GM19328 (cell line): ENCODE measurements around the gene USP25.

Source experiments
- ATAC-seq: cut with Tn5 transposase; IDR thresholded peaks from one replicate; pipeline ENCODE4 v1.9.1; 2021; ENCODE audit warnings: mild to moderate bottlenecking, moderate library complexity; ENCODE audit not compliant: unreplicated experiment

Gene USP25

DNA sequence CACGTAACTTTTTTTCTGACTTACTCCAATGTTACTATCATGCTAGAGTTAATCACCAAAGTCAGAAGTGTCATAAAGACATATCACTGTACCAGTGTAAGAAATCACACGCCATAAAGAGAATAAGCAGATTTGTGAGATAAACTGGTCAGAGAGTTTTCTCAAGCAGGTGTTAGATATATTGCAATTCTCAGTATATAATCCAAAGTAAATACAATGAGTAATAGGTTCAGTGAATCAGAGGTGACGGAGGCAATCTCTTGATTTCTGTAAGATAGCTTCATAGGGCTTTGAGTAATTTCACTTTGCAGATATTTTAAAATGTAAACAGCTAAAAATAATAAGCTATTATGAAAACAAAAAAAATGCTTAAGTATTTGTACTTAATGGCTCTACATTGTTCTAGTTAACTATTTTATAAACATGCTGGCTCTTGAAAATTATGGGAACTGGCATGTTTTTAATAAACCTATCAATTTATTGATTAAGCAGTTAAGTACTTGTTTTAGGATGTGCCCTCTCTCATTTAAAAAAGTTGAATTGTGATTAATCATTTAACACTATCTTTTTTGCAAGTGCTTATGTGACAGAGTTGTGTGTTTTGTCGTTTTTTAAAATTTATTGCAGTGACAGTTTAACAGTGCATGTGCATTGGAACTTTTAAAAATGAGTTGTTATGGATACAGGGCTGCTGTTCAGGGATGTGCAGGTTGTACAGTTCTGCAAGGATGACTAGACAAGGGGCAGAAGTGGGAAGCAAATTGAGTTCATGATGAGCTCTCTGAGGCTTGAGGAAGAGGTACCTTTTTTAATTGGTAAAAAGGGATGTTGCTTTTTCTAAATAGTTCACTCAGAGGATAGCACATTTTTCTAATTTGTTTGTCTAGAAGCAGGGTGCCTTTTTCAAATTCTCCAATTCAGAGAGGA, 119.1 kb downstream of the USP25 start:
- no peak for ATAC-seq

- no peak for ATAC-seq
Measured at GRCh38 chr21:15849927-15850326, 120.1 kb downstream of the USP25 start.

DNA sequence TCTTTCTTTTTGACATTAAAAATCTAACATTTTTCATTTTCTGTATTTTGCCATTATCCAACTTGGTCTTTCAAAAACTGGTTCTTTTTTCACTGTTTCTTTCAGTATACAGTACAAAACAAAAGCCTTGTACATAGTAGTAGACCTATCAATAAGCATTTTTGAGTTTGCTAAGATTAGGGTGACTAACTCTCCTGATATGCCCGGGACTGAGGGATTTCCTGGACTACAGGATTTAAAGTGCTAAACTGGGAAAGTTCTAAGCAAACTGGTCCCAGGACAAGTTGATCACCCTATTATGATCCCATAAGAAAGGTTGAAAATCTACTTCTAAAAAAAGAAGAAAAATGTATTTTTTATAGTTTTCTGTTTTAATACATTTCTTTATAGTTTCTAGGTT, 120.9 kb downstream of the USP25 start:
- ATAC-seq: no peak

- no peak for ATAC-seq
Measured at GRCh38 chr21:15852146-15852545, 122.4 kb downstream of the USP25 start.

GRCh38 chr21:15853126-15853525, 123.3 kb downstream of the USP25 start:
- no peak for ATAC-seq

DNA sequence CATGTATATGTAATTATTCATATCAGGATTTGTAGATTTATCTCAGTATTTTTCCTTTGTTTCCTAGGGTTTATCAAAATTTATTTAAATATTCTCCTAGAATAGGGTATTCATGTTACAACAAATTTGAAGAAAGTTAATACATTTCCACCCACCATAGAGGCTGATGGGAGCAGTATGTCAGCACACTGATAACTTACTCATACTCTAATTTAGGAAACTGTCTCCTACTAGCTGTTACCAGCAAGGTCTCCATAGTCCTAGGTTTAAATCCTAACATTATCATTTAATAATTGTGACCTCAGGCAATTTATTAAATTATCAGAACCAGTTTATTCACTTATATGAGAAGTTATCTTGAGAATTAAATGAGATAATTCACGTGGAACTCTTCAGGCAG, 127.0 kb downstream of the USP25 start:
- no peak for ATAC-seq

GRCh38 chr21:15857740-15858139, 128.0 kb downstream of the USP25 start:
- no peak for ATAC-seq

DNA sequence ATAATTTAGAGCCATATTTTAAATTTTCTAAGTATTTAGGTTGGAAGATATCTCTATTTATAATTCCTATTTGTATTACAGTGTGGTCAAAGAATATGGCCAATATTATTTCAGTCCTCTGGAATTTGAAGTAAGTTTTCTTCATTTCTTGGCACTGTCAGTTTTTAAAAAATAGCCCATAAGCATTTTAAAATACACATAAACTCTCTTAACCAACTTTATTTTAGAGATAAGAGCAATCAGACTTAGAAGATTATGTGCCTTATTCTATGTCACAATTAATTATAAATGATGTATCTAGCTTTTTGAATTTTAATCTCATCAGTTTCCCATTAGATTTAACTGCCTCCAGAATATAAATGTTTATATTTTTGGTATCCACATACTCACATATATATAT, 130.8 kb downstream of the USP25 start:
- ATAC-seq: no peak

DNA sequence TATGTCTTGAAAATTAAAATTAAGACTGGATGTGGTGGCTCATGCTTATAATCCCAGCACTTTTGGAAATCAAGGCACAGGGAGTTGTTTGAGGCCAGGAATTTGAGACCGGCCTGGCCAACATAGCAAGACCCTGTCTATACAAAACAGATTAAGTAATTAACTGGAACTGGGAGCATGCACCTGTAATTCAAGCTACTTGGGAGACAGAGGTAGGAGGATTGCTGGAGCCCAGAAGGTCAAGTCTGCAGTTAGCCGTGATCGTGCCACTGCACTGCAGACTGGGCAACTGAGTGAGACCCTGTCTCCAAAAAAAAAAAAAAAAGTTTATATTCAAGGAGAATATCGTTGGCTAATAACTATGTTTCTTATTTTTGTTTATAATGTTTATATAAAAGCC, 139.2 kb downstream of the USP25 start:
- no peak for ATAC-seq

- no peak for ATAC-seq
Measured at GRCh38 chr21:15870819-15871218, 141.0 kb downstream of the USP25 start.

DNA sequence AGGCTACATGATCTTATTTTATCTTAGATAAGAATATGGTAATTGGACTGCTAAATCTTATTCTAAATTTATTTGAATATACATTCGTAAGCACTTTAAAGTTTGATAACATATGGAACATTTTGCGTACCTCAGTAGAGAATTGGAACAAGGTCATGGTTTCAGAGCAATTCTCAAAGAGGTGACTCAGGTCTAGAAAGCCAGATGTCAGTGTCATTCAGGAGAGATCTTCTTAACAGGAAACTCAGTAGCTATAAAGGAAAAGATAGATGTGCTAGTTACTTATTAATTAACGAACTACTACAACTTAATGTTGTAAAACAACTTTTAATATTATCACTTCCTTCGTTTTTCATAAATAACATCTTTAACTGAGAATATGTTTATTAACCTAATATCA, 142.5 kb downstream of the USP25 start:
- no peak for ATAC-seq

DNA sequence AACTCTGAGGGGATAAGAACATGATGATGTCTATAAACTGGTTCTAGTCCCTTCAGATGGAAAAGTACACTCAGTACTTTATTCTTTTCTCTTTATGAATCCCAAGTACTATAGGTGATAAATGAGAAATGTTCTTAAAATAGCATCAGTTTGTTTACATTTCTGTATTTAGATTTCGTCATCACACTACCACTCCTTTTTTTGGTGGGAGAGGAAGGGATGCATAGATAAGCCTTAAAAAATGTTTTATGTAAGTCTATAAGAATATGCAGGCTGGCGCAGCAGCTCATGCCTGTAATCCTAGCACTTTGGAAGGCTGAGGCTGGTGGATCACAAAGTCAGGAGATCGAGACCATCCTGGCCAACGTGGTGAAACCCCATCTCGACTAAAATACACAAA, 144.8 kb downstream of the USP25 start:
- ATAC-seq: no peak

- no peak for ATAC-seq
Measured at GRCh38 chr21:15875286-15875685, 145.5 kb downstream of the USP25 start.

GRCh38 chr21:15893902-15894301, 164.1 kb downstream of the USP25 start:
- ATAC-seq: no peak

DNA sequence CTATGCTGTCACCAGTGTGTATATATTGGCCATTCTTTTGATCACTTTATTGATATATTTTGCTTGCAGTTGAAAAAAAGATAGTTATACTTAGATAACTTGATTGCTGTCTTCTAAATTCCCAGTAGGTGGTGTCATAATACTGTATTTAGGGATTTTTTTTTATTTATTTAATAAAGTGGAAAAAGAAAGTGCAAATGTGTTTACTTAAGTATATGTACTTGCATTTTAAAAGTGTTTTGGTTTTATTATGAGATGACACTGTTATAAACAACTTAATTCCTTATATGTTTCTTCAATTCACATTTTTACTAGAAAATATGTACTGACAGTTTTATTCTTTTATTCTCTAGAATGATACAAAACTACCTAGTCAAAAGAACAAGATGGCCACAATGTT, 164.8 kb downstream of the USP25 start:
- ATAC-seq: no peak

DNA sequence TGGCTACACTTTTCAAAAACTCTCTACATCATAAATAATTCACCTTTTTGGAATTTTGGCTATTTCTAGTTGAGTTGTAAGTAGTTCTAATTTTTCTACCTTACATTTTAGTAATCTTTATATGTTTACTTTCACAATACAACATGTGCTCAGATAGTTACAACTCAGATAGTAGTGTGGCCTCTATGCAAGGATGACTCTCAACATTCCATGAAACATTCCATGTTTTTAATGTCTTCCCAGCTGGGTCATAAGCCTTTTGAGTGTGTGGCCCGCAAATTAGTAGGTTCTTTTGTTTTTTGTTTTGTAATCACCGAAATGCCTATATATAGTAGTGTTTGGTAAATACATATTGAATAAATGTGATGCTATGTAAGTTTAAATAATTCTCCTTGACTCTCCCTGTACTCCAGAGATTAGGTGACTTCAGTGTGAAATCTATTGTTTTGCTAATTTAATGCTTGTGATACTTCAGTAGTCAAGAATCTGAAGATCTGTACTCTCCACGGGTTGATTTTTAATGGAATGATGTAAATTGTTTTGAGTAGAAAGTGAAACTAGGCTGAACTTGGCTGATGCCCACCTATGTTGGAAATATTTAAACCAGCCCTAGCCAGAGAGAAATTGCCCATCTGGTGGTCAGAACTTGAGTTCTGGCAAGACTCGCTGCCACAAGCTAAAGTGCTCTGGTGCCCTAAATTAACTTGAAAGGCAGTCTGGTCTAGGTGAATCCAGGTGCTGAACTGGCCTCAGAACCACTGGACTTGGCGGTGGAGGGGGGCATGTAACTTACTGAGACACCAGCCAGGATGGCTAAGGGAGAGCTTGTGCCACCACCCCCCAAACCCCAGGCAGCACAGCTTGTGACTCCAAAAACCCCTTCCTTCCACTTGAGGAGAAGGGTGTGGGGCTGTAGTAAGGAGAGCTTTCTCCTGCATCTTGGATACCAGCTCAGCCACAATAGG, 165.6 kb downstream of the USP25 start:
- ATAC-seq: no peak

DNA sequence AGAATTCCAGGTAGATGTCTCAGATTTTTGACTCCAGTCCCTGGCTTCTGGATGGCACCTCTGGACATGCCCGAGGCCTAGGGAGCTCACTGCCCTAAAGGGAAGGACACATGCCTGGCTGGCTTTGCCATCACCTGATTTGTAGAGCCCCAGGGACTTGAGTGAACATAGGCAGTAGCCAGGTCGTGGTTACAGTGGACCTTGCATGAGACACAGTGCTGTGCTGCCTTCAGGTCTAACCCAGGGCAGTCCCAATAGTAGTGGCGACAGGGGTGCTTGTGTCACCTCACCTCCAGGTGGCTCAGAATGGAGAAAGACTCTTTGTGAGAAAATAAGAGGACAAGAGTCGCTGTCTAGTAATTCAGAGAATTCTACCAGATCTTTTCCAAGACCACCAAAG, 166.7 kb downstream of the USP25 start:
- ATAC-seq: no peak

DNA sequence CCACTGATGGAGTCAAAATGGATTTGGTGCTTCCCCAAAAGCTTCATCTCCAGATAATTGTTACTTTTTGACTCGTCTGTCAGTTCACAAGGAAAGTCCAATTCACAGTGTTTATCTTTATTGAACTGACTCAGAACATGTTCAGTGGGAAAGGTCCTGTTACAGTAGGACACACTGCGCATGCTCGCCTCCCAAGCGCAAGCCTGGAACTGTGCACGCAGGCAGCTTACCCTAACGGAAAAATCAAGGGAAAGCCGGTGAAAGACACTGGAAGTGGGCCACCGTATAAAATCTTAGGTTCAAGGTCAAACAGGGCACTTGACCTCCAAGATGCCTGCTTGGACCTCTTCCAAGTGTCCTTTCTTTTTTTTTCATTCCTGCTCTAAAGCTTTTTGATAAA, 174.6 kb downstream of the USP25 start:
- ATAC-seq: no peak

- ATAC-seq: no peak
Measured at GRCh38 chr21:15908187-15908586, 178.4 kb downstream of the USP25 start.

DNA sequence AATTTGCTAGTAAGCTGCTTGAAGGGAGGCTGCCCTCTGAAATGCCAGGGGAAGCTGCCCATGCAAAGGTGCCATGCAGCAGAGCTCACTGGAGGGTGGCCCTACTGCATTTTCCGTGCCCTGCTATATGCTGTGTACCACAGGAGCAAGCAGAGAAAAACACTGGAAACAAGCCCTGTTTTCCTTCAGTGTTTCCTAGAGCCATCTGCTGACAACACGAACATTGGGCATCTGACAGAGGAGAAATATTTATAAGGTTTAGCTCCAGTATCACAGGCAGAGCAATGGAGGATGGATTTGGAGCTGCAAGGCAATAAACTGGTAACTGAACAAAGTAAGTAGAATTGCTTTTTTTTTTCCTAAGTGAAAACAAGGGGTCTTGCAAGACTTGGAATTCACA, 198.4 kb downstream of the USP25 start:
- no peak for ATAC-seq

- no peak for ATAC-seq
Measured at GRCh38 chr21:15928686-15929425, 199.1 kb downstream of the USP25 start.
